Liver (tissue), 9 donors: ENCODE measurements around the gene NDUFAF2. TPM values are rescaled to one million over a fixed set of nuclear protein-coding genes. Genes with fewer than 3 reads are reported as not detected.
"Not testable (repeated sequence)": the region's sequence is repeated elsewhere in the genome, so short reads cannot be mapped to it uniquely, and the experiment has no call there.

ENCODE experiments used
- DNase-seq: peaks from one replicate; pipeline ENCODE4 v3.0.0-alpha.2; 2017; ENCODE audit warnings: low spot score
- H3K27ac ChIP-seq, 2 donors: one replicate each; pipeline ENCODE4 v1.7.0; 2013; ENCODE audit warnings: inconsistent platforms in 2 of 2, low read length in 2 of 2, control low read depth in 1 of 2, low read depth in 1 of 2, mild to moderate bottlenecking in 1 of 2
- H3K27me3 ChIP-seq, 4 donors: one replicate each; pipeline versions ENCODE4 v1.6.1 to v1.7.0; 2013; ENCODE audit warnings: low read length in 3 of 4, inconsistent platforms in 1 of 4, mild to moderate bottlenecking in 1 of 4, moderate library complexity in 1 of 4; ENCODE audit not compliant: control insufficient read depth in 4 of 4, insufficient read depth in 4 of 4
- H3K36me3 ChIP-seq, 4 donors: one replicate each; pipeline versions ENCODE4 v1.6.1 to v1.7.0; 2013; ENCODE audit warnings: low read length in 3 of 4, mild to moderate bottlenecking in 3 of 4, low read depth in 1 of 4, moderate library complexity in 1 of 4; ENCODE audit not compliant: control insufficient read depth in 4 of 4, insufficient read depth in 3 of 4
- H3K4me1 ChIP-seq, 4 donors: one replicate each; pipeline versions ENCODE4 v1.6.1 to v1.7.0; 2013; ENCODE audit warnings: low read length in 3 of 4, mild to moderate bottlenecking in 3 of 4, moderate library complexity in 1 of 4; ENCODE audit not compliant: control insufficient read depth in 4 of 4, insufficient read depth in 4 of 4
- H3K4me3 ChIP-seq, 3 donors: one replicate each; pipeline versions ENCODE4 v1.6.1 to v1.7.0; 2013; ENCODE audit warnings: low read length in 3 of 3, control low read depth in 1 of 3, low read depth in 1 of 3, mild to moderate bottlenecking in 1 of 3
- H3K9ac ChIP-seq, 2 donors: one replicate each; pipeline ENCODE4 v1.7.0; 2013; ENCODE audit warnings: low read length in 2 of 2, mild to moderate bottlenecking in 2 of 2, moderate library complexity in 2 of 2, control low read depth in 1 of 2, low read depth in 1 of 2
- H3K9me3 ChIP-seq, 4 donors: one replicate each; pipeline versions ENCODE4 v1.6.1 to v1.7.0; 2013; ENCODE audit warnings: low read length in 3 of 4; ENCODE audit not compliant: control insufficient read depth in 4 of 4
- ATF3 ChIP-seq: IDR thresholded peaks from 2 replicates; pipeline ENCODE4 v1.6.1; 2016; ENCODE audit warnings: antibody characterized with exemption
- CTCF ChIP-seq: fragments of 150-350 bp; IDR thresholded peaks from 2 replicates; pipeline ENCODE4 v1.5.1; 2017; ENCODE audit warnings: improper control_type of control experiment, low read depth, low read length; ENCODE audit not compliant: missing input control
- FOXA1 ChIP-seq: IDR thresholded peaks from 2 replicates; pipeline ENCODE4 v1.6.1; 2016; ENCODE audit warnings: antibody characterized with exemption
- FOXA2 ChIP-seq: IDR thresholded peaks from 2 replicates; pipeline ENCODE4 v1.6.1; 2016; ENCODE audit warnings: antibody characterized with exemption
- GABPA ChIP-seq, 2 donors: IDR thresholded peaks in 1 of 2; conservative IDR thresholded peaks in 1 of 2; 2 replicates each; pipeline ENCODE4 v1.6.1; 2016; ENCODE audit warnings: antibody characterized with exemption in 2 of 2, mild to moderate bottlenecking in 1 of 2, moderate library complexity in 1 of 2
- HNF4A ChIP-seq, 2 donors: conservative IDR thresholded peaks; 2 replicates each; pipeline ENCODE4 v1.6.1; 2016; ENCODE audit warnings: antibody characterized with exemption in 2 of 2, mild to moderate bottlenecking in 2 of 2
- HNF4G ChIP-seq: IDR thresholded peaks from 2 replicates; pipeline ENCODE4 v1.6.1; 2016; ENCODE audit warnings: antibody characterized with exemption
- JUND ChIP-seq, 2 donors: IDR thresholded peaks; 2 replicates each; pipeline ENCODE4 v1.6.1; 2016; ENCODE audit warnings: antibody characterized with exemption in 2 of 2
- MAX ChIP-seq: IDR thresholded peaks from 2 replicates; pipeline ENCODE4 v1.6.1; 2016; ENCODE audit warnings: antibody characterized with exemption
- NR2F2 ChIP-seq: IDR thresholded peaks from 2 replicates; pipeline ENCODE4 v1.6.1; 2016; ENCODE audit warnings: antibody characterized with exemption
- RAD21 ChIP-seq, 2 donors: IDR thresholded peaks; 2 replicates each; pipeline ENCODE4 v1.6.1; 2016; ENCODE audit warnings: antibody characterized with exemption in 2 of 2, mild to moderate bottlenecking in 2 of 2
- REST ChIP-seq: IDR thresholded peaks from 2 replicates; pipeline ENCODE4 v1.6.1; 2016; ENCODE audit warnings: antibody characterized with exemption, mild to moderate bottlenecking
- RXRA ChIP-seq, 2 donors: IDR thresholded peaks; 2 replicates each; pipeline ENCODE4 v1.6.1; 2017 to 2018; ENCODE audit warnings: antibody characterized with exemption in 2 of 2, mild to moderate bottlenecking in 1 of 2
- SP1 ChIP-seq: IDR thresholded peaks from 2 replicates; pipeline ENCODE4 v1.6.1; 2018; ENCODE audit warnings: antibody characterized with exemption, mild to moderate bottlenecking
- TAF1 ChIP-seq: conservative IDR thresholded peaks from 2 replicates; pipeline ENCODE4 v1.6.1; 2016; ENCODE audit warnings: antibody characterized with exemption, mild to moderate bottlenecking
- WGBS: extraction: QIAGEN DNeasy Blood & Tissue Kit; methylation state at CpG from one replicate; pipeline ENCODE4 v1.1.7; 2013; 5-methylcytosine and 5-hydroxymethylcytosine counted together
- polyA plus RNA-seq, 2 donors: library from polyadenylated mRNA; stranded (reverse) in 1 of 2; unstranded in 1 of 2; fragments of 200-250 nt in 1 of 2; fragments of >200 nt in 1 of 2; fragmentation: Nextera tagmentation in 1 of 2; extraction: Ambion mirVana in 1 of 2; gene quantifications; one replicate each; pipeline versions ENCODE4 v1.2.1 to v1.2.3, GENCODE V29; 2013 to 2015
- total RNA-seq, 2 donors: library from RNA; depleted of rRNA; stranded (reverse); fragments of >200 nt; gene quantifications; one replicate each; pipeline ENCODE4 v1.2.3, GENCODE V29; 2014
- donor health status: healthy.
- donor health status: healthy.
- donor health status: healthy.
- donor health status: healthy.
- donor health status: healthy.

Gene NDUFAF2
- total and polyA plus RNA-seq, 4 donors = 4.3 to 21.3 (median 12.5) TPM

GRCh38 chr5:60982127-60982526, 37.1 kb downstream of the NDUFAF2 start:
- WGBS = 93% methylated on average over 3 of the region's 3 CpGs
- not testable (repeated sequence) for H3K9ac ChIP-seq, DNase-seq, H3K27ac ChIP-seq, H3K4me1 ChIP-seq, H3K27me3 ChIP-seq, H3K9me3 ChIP-seq, H3K4me3 ChIP-seq, H3K36me3 ChIP-seq

GRCh38 chr5:60989790-60990189, 44.8 kb downstream of the NDUFAF2 start:
- TF ChIP-seq HNF4A (conservative IDR thresholded peaks at IDR 0.05) (no peak), RXRA (IDR thresholded peaks at IDR 0.05) (no peak), MAX (no peak), ATF3 (no peak), JUND (IDR thresholded peaks at IDR 0.05) (no peak), FOXA2 (no peak), REST (no peak)
- Histone ChIP-seq H3K9ac (no peak overlapping the region), H3K4me3 (no peak overlapping the region), H3K9me3 (no peaks in the 10 kb centered on the region), H3K27me3 (no peaks in the 10 kb centered on the region), H3K27ac (no peak overlapping the region), H3K36me3 (no peaks in the 10 kb centered on the region), H3K4me1 (no peaks in the 10 kb centered on the region)
- no peak for DNase-seq
- 93% methylated on average over 4 of the region's 4 CpGs for WGBS

- no peaks in the 10 kb centered on the region for H3K4me1 ChIP-seq
- no peaks in the 10 kb centered on the region for H3K27me3 ChIP-seq
- no peaks in the 10 kb centered on the region for H3K36me3 ChIP-seq
- H3K9me3 ChIP-seq = no peaks in the 10 kb centered on the region
- DNase-seq = no peak
- H3K4me3 ChIP-seq = no peak overlapping the region
- H3K9ac ChIP-seq = no peak overlapping the region
- TF ChIP-seq FOXA2 = no peak
- TF ChIP-seq RXRA (IDR thresholded peaks at IDR 0.05) = no peak
- no peak for TF ChIP-seq REST
- no peak for TF ChIP-seq HNF4A (conservative IDR thresholded peaks at IDR 0.05)
- no peak for TF ChIP-seq MAX
- TF ChIP-seq GABPA (IDR thresholded peaks at IDR 0.05 in 1 of 2, conservative IDR thresholded peaks at IDR 0.05 in 1 of 2) = no peak
- TF ChIP-seq FOXA1 = no peak
- no peak for TF ChIP-seq ATF3
- TF ChIP-seq SP1 = no peak
- TF ChIP-seq HNF4G = no peak
- no peak for TF ChIP-seq RAD21 (IDR thresholded peaks at IDR 0.05)
- no peak for TF ChIP-seq NR2F2
- no peak for TF ChIP-seq TAF1
- TF ChIP-seq CTCF = no peak
- WGBS = 97% methylated on average over 6 of the region's 6 CpGs
- no peak overlapping the region for H3K27ac ChIP-seq
Measured at GRCh38 chr5:60992871-60993270, 47.9 kb downstream of the NDUFAF2 start.
